GM12801 (cell line): ENCODE measurements around the gene RPF1.

Experiments used
- TF ChIP-seq, protein P1 (sequence below): IDR thresholded peaks from one replicate; pipeline ENCODE4 v1.5.1; 2011; ENCODE audit warnings: control low read depth; ENCODE audit not compliant: insufficient read length; ENCODE audit errors: extremely low read depth

RPF1 gene, protein sequence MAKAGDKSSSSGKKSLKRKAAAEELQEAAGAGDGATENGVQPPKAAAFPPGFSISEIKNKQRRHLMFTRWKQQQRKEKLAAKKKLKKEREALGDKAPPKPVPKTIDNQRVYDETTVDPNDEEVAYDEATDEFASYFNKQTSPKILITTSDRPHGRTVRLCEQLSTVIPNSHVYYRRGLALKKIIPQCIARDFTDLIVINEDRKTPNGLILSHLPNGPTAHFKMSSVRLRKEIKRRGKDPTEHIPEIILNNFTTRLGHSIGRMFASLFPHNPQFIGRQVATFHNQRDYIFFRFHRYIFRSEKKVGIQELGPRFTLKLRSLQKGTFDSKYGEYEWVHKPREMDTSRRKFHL

DNA sequence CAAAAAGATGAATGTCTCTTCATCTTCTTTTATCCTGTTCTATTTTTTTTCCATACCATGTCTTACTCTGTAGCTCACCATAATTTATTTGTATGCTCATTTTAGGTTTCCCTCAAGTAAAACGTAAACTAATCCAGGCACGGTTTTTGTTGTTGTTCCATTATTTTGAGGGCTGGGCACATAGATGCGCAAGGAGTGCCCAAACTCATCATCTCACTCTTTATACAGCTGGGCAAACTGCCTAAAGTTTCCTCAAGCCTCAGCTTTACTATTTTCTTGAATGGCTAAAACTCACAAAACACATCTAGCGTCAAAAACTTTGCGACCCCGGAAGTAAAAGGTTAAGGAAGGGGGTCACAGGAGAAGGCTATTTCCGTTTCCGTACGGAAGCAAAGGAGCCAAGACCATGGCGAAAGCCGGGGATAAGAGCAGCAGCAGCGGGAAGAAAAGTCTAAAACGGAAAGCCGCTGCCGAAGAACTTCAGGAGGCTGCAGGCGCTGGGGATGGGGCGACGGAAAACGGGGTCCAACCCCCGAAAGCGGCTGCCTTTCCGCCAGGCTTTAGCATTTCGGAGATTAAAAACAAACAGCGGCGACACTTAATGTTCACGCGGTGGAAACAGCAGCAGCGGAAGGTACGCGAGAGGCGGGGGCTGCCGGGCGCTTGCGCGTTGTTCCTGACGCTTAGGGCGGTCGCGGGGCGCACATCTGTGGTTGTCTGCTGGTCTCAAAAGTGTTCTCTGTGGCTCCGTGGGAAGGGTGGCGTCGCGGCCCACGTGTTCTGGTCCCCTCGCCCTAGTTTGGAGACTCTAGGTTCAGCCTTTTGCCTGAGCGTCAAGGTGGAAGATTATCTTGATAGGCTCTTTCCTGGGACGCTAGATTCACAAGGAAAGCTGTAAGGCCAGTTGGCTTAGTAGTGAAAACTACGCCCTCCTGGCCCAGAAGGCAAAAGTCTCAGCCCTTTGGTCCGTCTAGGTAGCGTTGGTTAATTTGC lies at the start of gene RPF1:
Gene RPF1 (plus strand): TSS at position 391 of the 993 bp plus-strand sequence. CDS start 16 bp downstream, at position 407.
- TF ChIP-seq, protein P1, sequence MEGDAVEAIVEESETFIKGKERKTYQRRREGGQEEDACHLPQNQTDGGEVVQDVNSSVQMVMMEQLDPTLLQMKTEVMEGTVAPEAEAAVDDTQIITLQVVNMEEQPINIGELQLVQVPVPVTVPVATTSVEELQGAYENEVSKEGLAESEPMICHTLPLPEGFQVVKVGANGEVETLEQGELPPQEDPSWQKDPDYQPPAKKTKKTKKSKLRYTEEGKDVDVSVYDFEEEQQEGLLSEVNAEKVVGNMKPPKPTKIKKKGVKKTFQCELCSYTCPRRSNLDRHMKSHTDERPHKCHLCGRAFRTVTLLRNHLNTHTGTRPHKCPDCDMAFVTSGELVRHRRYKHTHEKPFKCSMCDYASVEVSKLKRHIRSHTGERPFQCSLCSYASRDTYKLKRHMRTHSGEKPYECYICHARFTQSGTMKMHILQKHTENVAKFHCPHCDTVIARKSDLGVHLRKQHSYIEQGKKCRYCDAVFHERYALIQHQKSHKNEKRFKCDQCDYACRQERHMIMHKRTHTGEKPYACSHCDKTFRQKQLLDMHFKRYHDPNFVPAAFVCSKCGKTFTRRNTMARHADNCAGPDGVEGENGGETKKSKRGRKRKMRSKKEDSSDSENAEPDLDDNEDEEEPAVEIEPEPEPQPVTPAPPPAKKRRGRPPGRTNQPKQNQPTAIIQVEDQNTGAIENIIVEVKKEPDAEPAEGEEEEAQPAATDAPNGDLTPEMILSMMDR: no peak

DNA sequence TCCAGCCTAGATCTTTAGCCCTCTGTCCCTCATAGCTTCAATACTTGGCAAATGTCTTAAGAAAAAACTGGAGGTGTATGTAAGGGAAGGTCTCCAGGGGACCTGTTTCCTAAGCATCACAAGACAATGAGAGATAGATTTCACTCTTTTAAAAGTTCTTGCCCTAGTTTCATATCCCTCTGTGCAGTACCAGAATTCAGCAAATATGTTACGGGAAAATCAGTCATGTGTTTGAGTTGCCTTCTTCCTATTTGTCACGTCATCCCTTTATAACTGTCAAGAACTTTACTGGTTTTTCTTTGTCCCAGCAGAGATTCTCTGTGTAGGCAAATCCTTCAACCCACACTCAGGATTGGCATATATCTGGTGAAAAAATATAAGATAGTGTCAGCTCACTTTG lies 48.5 kb upstream of the RPF1 start:
- TF ChIP-seq, protein P1: no peak

DNA sequence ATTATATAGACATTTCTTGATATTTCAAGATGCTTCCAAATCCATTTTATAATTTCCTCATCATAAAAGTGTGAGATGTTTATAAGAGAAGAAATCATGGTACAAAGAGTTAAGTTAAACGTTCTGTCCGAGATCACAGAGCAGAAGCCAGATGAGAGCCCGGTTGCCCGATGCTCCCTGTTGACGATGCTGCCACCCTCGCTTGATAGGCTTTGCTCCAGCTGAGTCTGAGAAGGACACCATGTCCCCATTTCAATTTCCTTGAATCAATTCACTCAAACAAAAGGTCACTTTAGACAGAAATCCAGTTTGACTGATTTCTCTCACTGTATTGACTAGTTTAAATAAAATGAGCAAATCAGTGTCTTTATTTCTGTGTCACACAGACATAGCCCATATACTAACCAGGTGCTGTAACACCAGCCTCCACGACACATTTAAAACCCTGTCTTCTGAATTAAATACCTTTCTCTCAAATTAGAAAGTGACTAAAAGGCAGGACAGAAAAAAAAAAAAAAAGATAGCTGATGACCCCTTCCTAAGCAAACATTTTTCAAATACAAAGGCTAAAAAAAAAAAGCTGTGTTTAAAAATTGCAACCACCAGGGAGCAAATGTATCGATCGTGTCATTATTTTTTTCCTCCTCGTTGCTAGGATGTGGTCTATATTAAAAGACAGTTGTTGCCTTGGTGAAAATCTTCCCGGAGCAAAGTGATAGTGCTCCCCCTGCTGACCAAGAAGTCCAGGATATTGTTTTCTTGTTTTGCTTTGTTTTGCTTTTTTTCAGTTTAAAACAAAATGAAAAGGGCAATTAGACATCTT lies 45.6 kb upstream of the RPF1 start:
- TF ChIP-seq, protein P1: no peak

DNA sequence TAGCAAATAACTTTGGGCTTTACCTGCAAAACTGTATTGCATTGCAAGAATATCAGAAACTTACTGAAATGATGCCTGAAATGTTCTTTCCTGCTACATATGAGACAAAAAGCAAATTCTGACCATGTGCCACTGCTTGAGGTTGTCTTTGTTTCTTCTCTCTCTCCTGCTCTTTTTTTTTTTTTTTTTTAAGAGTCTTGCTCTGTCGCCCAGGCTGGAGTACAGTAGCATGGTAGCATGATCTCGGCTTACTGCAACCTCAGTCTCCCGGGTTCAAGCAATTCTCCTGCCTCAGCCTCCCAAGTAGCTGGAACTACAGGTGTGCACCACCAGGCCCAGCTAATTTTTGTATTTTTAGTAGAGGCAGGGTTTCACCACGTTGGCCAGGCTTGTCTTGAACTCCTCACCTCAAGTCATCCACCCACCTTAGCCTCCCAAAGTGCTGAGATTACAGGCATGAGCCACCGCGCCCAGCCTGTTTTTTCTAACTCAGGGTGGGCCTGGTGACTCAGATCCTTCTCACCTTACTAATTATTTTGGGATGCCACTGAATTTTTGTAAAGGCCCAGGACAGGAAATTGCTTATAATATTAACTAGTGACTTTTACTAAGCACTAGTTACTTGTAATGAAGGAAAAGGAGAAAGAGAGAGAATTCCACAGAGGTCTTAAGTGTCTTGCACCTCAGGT lies 44.8 kb upstream of the RPF1 start:
- TF ChIP-seq, protein P1: no peak

DNA sequence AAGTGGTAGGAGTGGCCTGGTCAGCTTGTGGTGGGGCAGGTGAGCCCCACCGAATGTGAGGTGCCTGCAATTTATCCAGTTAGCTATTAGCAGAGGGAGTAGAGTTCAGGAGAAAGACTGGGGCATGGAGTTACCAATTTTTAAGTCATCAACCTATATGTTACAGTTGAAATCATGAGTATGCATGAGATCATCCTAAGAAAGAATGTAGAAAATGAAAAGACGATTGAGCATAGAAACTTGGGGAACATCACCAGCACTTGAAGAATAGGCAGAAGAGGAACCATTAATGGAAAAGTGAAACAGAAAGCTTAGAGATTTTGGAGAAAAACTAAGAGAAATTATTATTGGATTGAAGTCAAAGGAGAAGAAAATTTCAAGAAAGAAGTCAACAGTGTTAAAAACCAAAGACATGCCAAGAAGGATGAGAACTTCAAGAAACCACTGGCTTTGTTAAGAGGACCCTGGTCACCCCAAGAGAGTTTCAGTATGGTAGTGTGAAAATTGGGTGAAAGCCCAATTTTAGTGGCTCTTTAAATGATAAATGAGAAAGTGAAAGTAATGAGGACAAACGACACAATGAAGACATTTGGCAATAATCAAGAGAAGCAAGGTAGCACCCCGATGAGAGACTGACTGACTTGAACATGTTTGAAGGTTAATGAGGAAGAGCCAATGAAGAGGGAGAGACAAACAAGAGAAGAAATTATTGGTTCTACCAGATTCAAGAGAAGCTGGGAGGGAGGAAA lies 44.1 kb upstream of the RPF1 start:
- TF ChIP-seq, protein P1: no peak

DNA sequence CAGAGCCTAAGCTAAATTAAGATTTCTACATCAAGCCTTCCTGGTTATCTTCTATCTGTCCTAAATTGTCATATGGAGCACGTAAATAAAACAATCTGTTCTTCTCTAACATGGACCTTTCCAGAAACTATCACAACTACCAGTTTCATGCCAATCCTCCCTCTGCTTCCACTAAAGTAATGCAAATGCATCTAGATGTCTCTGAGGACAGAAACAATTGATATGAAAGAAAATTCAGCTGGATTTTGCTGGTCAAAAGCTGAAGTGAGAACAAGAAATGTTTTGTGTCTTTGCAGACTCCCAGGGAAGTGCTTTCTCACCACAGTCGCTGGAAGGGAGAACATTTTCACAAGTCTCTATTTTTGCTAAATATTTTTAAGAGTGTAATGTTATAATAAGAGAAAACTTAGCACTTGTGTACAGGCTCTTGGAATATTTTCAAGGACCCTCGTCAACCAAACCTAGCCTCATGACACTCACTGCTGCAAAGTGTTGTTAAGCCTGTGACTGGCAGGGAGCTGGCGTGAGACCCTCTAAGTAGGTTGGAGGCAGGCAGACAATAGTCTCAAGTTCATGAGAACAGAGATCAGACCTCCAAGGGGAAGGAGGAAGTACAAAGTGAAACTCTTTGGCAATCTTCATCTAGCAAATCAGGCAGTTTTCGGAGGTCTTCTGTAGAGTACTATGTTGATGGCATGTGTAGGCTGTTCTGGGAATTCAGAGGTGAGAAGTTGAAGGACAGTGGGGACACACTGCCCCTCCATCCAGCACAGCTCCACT lies 42.0 kb upstream of the RPF1 start:
- TF ChIP-seq, protein P1: no peak
